ENCODE results near the gene PRM3.
A peak's percentile ranks its signal among the peaks of the same experiment; 100 is the strongest.

The PRM3 gene

DNA sequence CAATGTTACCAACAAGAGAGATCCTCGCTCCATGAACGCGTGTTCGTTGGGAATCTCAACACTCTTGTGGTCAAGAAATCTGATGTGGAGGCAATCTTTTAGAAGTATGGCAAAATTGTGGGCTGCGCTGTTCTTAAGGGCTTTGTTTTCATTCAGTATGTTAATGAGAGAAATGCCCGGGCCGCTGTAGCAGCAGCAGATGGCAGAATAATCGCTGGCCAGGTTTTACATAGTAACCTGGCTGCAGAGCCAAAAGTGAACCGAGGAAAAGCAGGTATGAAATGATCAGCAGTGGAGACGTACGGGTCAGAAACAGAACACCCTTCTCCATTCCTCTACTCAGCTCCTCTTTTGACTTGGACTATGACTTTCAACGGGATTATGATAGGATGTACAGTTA is 30.8 kb downstream of the PRM3 start:
- no peak for DNase-seq

DNA sequence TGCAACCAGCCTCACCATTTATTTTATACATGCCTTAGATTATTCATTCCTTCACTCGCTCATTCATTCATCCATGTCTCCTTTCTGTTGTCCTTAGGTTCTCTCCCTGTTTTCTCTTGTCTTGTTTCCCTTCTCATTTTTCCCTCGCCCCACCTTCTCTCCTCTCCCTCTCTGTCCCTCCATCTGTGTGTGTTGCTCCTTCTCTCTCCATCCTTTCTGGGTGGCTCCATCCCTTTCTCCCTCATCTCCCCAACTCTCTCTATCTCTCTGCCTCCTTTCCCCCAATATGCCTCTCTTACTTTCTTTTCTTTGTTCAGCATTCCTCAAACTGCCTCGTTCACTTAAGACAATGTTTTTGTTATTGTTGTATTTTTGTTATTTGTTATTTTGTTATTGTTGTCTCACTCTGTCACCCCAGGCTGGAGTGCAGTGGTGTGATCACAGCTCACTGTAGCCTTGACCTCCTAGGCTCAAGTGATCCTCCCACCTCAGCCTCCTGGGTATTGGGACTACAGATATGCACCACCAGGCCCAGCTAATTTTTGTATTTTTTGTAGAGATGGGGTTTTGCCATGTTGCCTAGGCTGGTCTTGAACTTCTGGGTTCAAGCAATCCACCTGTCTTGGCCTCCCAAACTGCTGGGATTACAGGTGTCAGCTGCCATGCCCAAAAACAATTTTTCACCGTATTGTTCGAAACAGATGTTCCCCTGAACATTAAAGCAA is 31.8 kb downstream of the PRM3 start:
- DNase-seq = no peak

DNA sequence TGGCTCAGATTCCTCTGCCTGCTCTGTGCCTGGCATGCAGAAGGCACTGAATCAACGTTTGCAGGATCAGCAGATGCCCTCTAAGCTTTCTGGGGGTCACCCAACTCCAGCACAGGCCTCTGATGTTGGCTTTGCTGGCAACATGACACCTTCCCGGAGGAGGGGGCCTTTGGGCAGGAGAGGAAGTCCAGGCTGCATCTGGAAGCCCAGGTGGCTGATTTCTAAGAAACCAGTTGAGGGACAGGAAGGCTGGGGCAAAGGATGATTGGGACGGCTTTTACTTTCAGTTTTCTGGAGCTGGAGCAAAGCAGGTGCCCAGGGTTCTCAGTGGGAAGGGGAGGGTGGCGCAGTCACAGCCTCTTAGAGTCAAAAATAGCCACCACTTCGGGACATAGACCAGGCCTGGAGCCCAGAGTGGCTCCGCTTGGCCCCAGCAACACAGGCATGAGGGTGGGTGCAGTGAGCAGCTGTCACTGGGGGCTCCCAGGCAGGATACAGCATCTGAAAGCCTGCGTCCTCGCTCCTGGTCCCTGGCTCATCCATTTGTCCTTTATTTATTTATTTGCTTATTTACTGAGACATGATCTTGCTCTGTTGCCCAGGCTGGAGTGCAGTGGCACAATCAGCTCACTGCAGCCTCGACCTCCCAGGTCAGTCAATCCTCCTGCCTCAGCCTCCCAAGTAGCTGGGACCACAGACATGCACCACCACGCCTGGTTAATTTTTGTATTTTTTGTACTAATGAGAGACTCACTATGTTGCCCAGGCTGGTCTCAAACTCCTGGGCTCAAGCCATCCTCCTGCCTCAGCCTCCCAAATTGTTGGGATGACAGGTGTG is 32.6 kb downstream of the PRM3 start:
- DNase-seq = no peak

DNA sequence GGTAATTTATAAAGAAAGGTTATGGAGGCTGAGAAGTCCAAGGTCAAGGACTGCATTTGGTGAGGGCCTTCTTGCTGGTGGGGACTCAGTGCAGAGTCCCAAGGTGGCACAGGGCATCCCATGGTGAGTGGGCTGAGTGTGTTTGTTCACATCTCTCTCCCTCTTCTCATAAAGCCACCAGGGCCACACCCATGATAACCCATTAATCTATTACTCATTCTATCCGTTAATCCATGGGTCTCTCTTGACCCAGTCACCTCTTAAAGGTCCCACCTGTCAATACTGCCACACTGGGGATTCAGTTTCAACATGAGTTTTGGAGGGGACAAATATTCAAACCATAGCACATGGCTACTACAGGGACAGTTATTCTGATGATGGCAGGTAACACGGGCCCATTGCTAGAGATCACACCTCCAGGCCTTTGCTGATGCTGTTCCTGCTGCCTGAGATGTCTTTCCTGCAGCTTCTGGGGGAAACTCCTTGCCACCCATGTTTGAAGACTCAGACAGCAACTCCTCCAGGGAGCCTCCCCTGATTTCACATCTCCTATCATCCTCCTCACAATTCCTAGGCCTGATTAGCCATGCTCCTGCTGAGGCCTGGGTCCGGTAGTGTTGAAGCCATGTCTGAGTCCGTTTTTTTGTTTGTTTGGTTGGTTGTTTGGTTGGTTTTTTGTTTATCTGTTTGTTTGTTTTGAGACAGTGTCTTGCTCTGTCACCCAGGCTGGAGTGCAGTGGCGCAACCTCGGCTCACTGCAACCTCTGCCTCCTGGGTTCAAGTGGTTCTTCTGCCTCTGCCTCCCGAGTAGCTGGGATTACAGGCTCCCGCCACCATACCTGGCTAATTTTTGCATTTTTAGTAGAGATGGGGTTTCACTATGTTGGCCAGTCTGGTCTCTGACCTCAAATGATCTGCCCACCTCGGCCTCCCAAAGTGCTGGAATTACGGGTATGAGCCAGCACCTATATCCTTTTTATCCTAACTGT is 33.5 kb downstream of the PRM3 start:
- no peak for DNase-seq

- no peak for DNase-seq
These were observed 34.9 kb downstream of the PRM3 start for GRCh38 chr16:11238272-11239202.

GRCh38 chr16:11236461-11237254 is 36.8 kb downstream of the PRM3 start:
- DNase-seq = no peak

GRCh38 chr16:11235703-11235991 is 37.8 kb downstream of the PRM3 start:
- DNase-seq = no peak

DNA sequence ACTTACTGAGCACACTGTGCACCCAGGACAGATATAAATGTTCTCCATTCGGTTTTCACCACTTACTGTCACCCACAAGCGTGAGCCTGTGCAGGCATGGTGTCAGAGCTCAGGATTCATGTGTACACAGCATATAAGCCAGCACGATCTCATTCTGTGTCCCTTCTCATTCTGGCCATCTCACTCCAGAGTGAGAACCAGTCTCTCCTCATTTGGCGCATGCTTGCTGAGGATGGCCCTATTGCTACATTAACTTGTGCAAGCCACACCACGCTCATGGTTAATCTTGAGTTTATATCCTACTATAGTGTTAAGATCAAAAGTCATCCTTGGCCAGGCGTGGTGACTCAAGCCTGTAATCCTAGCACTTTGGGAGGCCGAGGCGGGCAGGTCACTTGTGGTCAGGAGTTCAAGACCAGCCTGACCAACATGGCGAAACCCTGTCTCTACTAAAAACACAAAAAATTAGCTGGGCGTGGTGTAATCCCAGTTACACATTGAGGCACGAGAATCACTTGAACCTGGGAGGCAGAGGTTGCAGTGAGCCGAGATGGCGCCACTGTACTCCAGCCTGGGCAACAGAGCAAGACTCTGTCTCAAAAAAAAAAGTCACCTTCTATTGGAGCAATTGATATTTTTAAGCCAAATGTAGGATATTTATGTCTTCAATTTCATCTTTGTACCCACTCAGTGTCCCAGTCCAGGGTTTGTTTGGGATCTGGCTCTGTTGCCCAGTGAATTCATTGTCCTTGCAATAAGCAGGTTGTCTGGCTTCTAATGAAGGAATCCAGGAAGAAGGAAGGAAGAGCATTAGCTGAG is 38.3 kb downstream of the PRM3 start:
- DNase-seq = no peak

GRCh38 chr16:11233727-11234376 is 39.6 kb downstream of the PRM3 start:
- peak; percentile 33 for DNase-seq

DNA sequence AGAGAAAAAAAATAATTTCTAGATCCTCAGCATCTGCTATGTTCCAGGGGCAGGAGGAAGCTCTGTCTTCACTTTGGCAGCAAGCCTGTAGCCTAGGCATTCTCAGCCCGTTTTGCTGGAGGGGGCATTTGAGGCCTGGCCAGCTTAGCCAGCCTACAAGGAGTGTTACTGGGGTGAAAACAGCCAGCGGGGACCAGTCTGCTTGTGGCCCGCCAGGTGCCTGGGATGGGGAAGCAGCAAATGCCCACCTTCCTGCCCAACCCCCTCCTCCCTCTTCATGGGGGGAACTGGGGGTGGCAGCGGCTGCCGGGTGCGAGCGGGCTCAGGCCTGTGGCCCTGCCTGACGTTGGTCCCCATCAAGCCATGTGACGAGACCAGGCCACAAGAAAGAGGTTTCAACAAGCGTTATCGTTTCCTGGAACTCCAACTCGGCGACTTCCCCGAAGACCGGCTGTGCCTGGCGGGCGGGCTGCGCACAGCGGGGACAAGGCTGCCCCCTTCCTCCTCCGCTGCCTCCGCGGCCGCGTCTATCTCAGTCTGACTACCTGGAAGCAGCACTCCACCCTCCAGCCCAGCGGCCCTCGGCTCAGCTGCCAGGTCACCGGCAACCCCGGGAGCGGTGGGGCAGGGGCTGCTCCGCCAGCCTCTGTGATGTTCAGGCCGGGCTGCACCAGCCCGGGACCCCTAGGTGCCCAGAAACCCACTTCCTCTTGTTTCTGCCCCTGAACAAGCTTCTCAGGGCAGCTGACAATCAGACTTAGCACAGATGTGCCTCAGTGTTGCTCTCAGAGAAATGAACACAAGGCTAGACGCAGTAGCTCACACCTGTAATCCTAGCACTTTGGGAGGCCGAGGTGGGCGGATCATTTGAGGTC is 40.3 kb downstream of the PRM3 start:
- peak; percentile 70 for DNase-seq

GRCh38 chr16:11232302-11232851 is 41.1 kb downstream of the PRM3 start:
- no peak for DNase-seq

DNA sequence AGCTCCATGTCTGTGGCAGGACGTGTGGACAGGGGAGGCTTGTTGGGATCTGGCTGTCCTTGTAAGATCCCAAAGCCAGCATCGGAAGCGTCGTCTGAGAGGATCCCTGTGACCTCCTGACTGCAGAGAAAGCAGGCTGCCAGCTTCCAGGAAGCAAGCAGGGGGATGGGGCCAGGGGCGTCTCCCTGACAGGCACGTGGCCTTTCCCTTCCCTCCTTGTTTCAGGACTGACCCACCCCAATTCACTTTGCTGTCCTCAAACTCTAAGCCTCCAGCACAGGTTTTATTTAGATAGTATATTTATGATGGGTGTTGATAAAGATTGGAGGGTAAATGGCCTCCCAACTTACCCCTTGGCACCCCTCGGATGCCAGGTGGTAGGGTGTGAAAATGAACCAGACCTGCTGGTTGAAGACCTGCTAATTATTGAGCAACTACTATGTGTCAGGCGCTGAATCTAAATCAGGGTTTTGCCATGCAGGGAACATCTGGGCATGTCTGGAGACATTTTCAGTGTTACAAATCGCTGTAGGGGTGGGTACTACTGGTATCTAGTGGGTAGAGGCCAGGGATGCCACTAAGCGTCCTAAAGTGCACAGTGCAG is 42.0 kb downstream of the PRM3 start:
- DNase-seq = no peak

GRCh38 chr16:11229906-11230305 is 43.5 kb downstream of the PRM3 start:
- no peak for DNase-seq

GRCh38 chr16:11229432-11229831 is 44.0 kb downstream of the PRM3 start:
- DNase-seq = no peak

DNA sequence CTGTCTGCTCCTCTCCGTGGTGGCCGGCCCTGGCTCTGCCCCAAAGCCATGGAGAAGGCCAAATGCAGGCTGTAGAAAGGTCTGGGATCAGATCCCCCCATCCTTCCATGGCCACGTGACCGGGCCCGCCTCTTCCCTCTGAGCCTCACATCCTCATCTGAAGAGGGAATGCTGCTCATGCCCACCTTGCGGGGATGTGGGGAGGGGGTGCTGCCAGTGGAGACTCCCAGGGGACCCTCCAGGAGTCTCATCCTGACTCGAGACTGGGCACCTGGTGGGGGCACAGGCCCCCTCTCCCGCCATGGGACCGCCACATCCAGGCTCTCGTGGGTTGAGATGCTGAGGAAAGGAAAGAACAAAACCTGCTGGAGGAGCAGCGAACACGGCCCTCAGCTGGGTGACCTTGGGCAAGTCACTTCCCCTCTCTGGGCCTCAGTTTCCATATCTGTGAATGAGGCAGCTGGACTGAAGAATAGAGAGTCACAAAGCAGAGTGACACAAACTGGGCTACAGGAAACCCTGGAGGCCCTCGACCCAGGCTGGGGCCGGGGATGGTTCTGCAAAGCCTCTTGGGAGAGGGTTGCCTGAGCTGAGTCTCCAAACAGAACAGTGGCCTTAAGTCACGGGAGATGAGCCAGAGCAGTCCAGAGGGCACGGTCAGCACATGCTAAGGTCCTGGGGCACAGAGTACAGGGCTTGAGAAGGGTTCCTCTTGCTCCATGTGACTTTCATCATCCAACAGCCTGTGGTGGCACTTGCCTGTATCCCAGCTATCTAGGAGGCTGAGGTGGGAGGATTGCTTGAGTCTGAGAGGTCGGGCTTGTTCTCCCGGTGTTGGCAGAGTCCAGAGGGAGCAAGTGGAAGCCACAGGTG is 47.5 kb downstream of the PRM3 start:
- no peak for DNase-seq

- DNase-seq = no peak
These were observed 48.3 kb downstream of the PRM3 start for GRCh38 chr16:11224894-11225676.
